Muscle of back (tissue), 11 donors: ENCODE data around the gene STIM1. TPM values are rescaled to one million over a fixed set of nuclear protein-coding genes. Genes with fewer than 3 reads are reported as not detected.
"Not testable (repeated sequence)": the region's sequence is repeated elsewhere in the genome, so short reads cannot be mapped to it uniquely, and the experiment has no call there.

ENCODE experiments used
- DNase-seq, 3 donors: peaks; one replicate each; pipeline versions ENCODE4 v3.0.0 to v3.0.0-alpha.2; 2013
- polyA plus RNA-seq, 10 donors: library from polyadenylated mRNA; unstranded; fragments of 120-200 nt; gene quantifications; one replicate each; pipeline ENCODE4 v1.2.1, GENCODE V29; 2013; ENCODE audit not compliant: insufficient read length in 10 of 10

Gene STIM1
- polyA plus RNA-seq, 10 donors: 49.3 to 111 (median 84.4) TPM

- no peak for DNase-seq
Observed at GRCh38 chr11:4098026-4098621, 242.7 kb downstream of the STIM1 start.

- no peak for DNase-seq
Observed at GRCh38 chr11:4102711-4103110, 247.2 kb downstream of the STIM1 start.

GRCh38 chr11:4103269-4103668 lies 247.8 kb downstream of the STIM1 start:
- no peak for DNase-seq

GRCh38 chr11:4105916-4106315 lies 250.5 kb downstream of the STIM1 start:
- DNase-seq: no peak

GRCh38 chr11:4111834-4112233 lies 256.4 kb downstream of the STIM1 start:
- no peak for DNase-seq

- no peak for DNase-seq
Observed at GRCh38 chr11:4115128-4115527, 259.7 kb downstream of the STIM1 start.

- no peak for DNase-seq
Observed at GRCh38 chr11:4118107-4118506, 262.6 kb downstream of the STIM1 start.

GRCh38 chr11:4123218-4123617 lies 267.8 kb downstream of the STIM1 start:
- no peak for DNase-seq

GRCh38 chr11:4125141-4125540 lies 269.7 kb downstream of the STIM1 start:
- DNase-seq: no peak

GRCh38 chr11:4127357-4127756 lies 271.9 kb downstream of the STIM1 start:
- no peak for DNase-seq

GRCh38 chr11:4130219-4130618 lies 274.8 kb downstream of the STIM1 start:
- not testable (repeated sequence) for DNase-seq

GRCh38 chr11:4134806-4135205 lies 279.3 kb downstream of the STIM1 start:
- DNase-seq: no peak

- no peak for DNase-seq
Observed at GRCh38 chr11:4138497-4138896, 283.0 kb downstream of the STIM1 start.

GRCh38 chr11:4140067-4140636 lies 284.7 kb downstream of the STIM1 start:
- DNase-seq: no peak

Other genes starting within 250 kb of the STIM1 start
- gene ART5, start 213.7 kb upstream of the STIM1 start, polyA plus RNA-seq: 1 to 10 TPM; 1.5 to 4.0 (median 2.4) TPM
- gene ART1, start 210.5 kb upstream of the STIM1 start, polyA plus RNA-seq: 1 to 10 TPM; 1.8 to 6.2 (median 4.4) TPM
- 1 to 10 TPM; 2.5 to 4.6 (median 3.1) TPM for gene CHRNA10, start 184.3 kb upstream of the STIM1 start, polyA plus RNA-seq
- gene NUP98, start 58.1 kb upstream of the STIM1 start, polyA plus RNA-seq: 10 to 100 TPM; 32.0 to 46.1 (median 38.1) TPM
- gene PGAP2, start 47.1 kb upstream of the STIM1 start, polyA plus RNA-seq: 10 to 100 TPM; 15.7 to 28.1 (median 20.5) TPM
- 10 to 100 TPM; 19.0 to 29.9 (median 25.2) TPM for gene RHOG, start 14.7 kb upstream of the STIM1 start, polyA plus RNA-seq
- gene RRM1, start 239.1 kb downstream of the STIM1 start, polyA plus RNA-seq: 10 to 100 TPM; 36.8 to 55.8 (median 43.4) TPM